ENCODE measurements around the gene EPS8L2. TPM values are rescaled to one million over a fixed set of nuclear protein-coding genes. Genes with fewer than 3 reads are reported as not detected.
A peak's percentile ranks its signal among the peaks of the same experiment; 100 is the strongest.

The EPS8L2 gene
- total and polyA plus RNA-seq, 10 of the 15 experiments (the other 5 are each of a cell fraction or from before 2014, with no cell fraction given), result 0.76 to 20.0 (median 9.7) TPM

DNA sequence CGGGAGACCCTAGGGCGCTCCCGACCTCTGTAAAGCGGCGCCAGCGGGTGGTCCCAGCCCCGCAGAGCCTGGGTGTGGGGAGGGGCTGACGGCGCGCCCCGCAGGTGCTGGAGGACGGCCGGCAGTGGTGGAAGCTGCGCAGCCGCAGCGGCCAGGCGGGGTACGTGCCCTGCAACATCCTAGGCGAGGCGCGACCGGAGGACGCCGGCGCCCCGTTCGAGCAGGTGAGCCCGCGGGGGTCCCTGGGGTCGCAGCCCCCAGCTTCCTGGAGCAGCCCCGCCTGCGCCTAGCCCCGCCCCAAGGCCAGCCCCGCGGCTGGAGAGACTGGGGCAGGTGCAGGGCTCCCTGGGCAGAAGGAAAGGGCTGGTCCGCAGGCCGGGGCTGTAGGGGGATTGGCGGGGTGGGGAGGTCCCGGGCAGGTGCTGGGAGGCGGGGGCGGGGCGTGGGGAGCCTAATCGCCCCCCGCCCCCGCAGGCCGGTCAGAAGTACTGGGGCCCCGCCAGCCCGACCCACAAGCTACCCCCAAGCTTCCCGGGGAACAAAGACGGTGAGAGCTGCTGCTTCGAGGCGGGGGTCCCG, 19.7 kb downstream of the EPS8L2 start:
- Histone ChIP-seq H3K27me3 (replicated peaks in 1 of 2; ENCODE audit: control insufficient read depth in 2 of 2, insufficient read depth in 2 of 2, low read length in 1 of 2) (0 out of 4 replicates have a peak, but pooled peaks cover 0 to 3% of the 10 kb centered on the region in 2 experiments), H3K9ac (ENCODE audit: control insufficient read depth, insufficient read depth, low read length) (no peak overlapping the region), H4K20me1 (ENCODE audit: control insufficient read depth, insufficient read depth) (no peaks in the 10 kb centered on the region; the same call in 1 of the 2 replicates), H3K4me2 (ENCODE audit: control insufficient read depth, insufficient read depth) (peak overlapping the region; percentile 82), H2AFZ (ENCODE audit: control insufficient read depth, low read depth, low read length) (peak overlapping the region; percentile 72), H3K4me3 (peak overlapping the region; percentile 58), H3K9me3 (replicated peaks; ENCODE audit: control insufficient read depth, insufficient read depth, low read length) (no peaks in the 10 kb centered on the region), H3K36me3 (ENCODE audit: control insufficient read depth in 2 of 2, insufficient read depth in 2 of 2, low read length in 1 of 2) (no peaks in the 10 kb centered on the region), H3K79me2 (ENCODE audit: control insufficient read depth, insufficient read depth, low read length) (no peaks in the 10 kb centered on the region), H3K4me1 (ENCODE audit: control insufficient read depth, insufficient read depth, low read length) (peaks cover 18% of the 10 kb centered on the region), H3K27ac (ENCODE audit: control insufficient read depth, insufficient read depth) (no peak overlapping the region)
- FAIRE-seq (no peak), DNase-seq (ENCODE audit: low read depth, low spot score) (no peak), ATAC-seq (peak; percentile 18)
- ChIA-PET POLR2A (interaction anchor here (0.6 to 8.2 kb wide), 11 partner anchors 21 to 171 kb away, joined by 3 to 72 read pairs (median 4); partner anchors contain the start of genes DEAF1, IRF7, LMNTD2 and PHRF1), RAD21 (ENCODE audit: unreplicated experiment) (interaction anchor here (0.6 to 3.8 kb wide), 16 partner anchors 23 to 277 kb away, joined by 3 to 34 read pairs (median 5); partner anchors contain the start of genes DEAF1, GATD1, HRAS and PHRF1), CTCF (interaction anchor here (0.9 to 8.6 kb wide), 13 partner anchors 18 to 286 kb away, joined by 3 to 127 read pairs (median 3); partner anchors contain the start of genes DEAF1 and TMEM80), SMC1A (ENCODE audit: uncharacterized antibody, unreplicated experiment) (interaction anchor here (0.9 to 2.7 kb wide), 9 partner anchors 26 to 190 kb away, joined by 3 to 8 read pairs (median 5); partner anchors contain the start of gene TMEM80)
- in situ Hi-C loops (cut with MboI), result loop anchor here (10.0 kb wide), 1 partner anchor 61 kb away; no protein-coding TSS in a partner anchor
- BruUV-seq (replicated peaks), result no TSS peak
- intact Hi-C loops (cut with micrococcal nuclease; ENCODE audit: unreplicated experiment), result no loop called here
- 0 out of 2 replicates have a peak, but pooled peaks have one; percentile 42 for TF ChIP-seq LARP7 (IDR thresholded peaks at IDR 0.05)
- no peak for TF ChIP-seq ZNF24 (IDR thresholded peaks at IDR 0.05)
- TF ChIP-seq NFYB (IDR thresholded peaks at IDR 0.05; ENCODE audit: insufficient read depth, low read depth, low read length), result no peak
- peak; percentile 56; the same call in 1 of the 2 replicates for TF ChIP-seq GATAD2B (conservative IDR thresholded peaks at IDR 0.05; ENCODE audit: low read depth)
- TF ChIP-seq EGR1 (IDR thresholded peaks at IDR 0.05; ENCODE audit: borderline replicate concordance in 1 of 2, low read depth in 2 of 2, low read length in 2 of 2), result peak in 1 of 2 experiments; percentile 40; a peak in 1 of 3 replicates
- no peak for TF ChIP-seq SREBF2 (IDR thresholded peaks at IDR 0.05; ENCODE audit: low read length)
- peak; percentile 35; the same call in 1 of the 2 replicates for TF ChIP-seq NRF1 (conservative IDR thresholded peaks at IDR 0.05; ENCODE audit: low read depth, low read length)
- TF ChIP-seq BHLHE40 (IDR thresholded peaks at IDR 0.05; ENCODE audit: borderline replicate concordance in 1 of 2, low read depth in 2 of 2, low read length in 1 of 2), result peak in 1 of 2 experiments; percentile 36; a peak in 1 of 4 replicates
- WGBS (ENCODE audit: insufficient coverage, insufficient replicate concordance, low lambda C conversion rate, missing lambda C conversion rate), result 18% methylated on average over 24 of the region's 53 CpGs

Data from GM12878 (cell line).